ENCODE measurements around the gene CDYL. TPM values are rescaled to one million over a fixed set of nuclear protein-coding genes. Genes with fewer than 3 reads are reported as not detected.
"Not testable (repeated sequence)": the region's sequence is repeated elsewhere in the genome, so short reads cannot be mapped to it uniquely, and the experiment has no call there.

CDYL gene
- total RNA-seq, 1 donor from 2014 or later: 30.4 TPM

DNA sequence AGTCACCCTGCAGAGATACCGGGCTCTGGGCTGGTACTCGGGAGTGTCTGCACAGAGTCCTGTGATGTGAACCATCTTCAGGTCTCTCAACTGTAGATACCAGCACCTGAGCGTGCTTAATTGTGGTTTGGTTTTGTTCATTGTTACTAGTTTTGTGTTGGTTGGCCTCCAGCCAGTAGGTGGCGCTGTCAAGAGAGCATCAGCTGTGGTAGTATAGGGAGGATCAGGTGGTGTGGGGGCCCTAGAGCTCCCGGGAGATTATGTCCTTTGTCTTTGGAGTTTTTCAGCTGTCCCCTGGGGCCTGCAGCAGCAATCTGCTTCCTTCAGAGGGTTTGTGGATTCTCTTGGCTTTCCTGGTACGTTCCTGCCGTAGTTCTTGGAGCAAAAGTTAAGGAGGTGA, 67.9 kb downstream of the CDYL start:
- DNase-seq (ENCODE audit: low spot score): no peak

DNA sequence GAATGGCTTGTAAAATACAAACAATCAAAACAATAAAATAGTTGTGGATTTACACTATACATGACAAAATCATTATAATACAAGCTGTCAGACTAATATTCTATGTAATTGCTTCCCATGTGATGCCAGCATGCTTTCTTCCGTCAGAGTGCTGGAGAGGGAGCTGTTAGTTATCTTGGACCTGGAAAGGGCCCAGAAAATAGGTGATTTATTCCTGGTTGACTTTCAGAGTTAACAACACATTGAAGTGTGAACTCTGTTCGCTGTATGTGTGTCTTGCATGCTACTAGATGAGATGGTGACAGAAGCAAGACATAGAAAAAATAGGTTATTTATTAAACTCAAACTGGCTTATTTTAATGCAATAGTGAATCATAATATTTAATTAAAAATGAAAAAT, 70.2 kb downstream of the CDYL start:
- DNase-seq (ENCODE audit: low spot score): peak; percentile 43

DNA sequence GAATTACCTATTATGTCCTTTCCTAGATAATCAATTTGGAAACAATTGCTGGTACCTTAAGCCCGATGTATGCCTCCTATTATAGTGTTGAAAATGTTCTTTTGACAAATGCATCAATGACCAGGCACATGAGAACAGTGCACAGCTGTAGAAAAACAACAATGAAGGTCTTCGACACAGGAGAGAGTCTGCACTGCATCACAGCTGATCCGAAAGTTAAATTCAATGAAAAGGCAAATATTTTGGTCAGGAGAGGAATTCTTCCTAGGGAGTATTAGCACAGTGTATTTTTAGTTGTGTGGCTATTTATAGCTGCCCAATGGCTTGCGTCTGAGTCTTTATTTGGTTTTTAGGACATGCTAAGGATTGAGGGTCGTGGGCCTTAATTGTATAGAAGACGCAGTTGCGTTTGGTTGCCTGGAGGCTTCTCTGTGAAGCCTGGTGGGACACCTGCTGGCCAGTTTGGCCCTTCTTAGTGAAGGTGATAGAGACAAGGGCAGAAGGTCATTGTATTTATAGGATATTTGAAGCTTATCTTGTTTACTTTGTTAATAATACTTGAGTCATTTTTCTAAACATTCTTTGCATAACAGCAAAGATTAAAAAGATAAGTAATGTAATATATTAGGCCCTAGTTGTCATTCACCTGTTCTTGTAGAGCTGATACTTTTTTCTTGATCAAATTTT, 72.3 kb downstream of the CDYL start:
- DNase-seq (ENCODE audit: low spot score): no peak

DNA sequence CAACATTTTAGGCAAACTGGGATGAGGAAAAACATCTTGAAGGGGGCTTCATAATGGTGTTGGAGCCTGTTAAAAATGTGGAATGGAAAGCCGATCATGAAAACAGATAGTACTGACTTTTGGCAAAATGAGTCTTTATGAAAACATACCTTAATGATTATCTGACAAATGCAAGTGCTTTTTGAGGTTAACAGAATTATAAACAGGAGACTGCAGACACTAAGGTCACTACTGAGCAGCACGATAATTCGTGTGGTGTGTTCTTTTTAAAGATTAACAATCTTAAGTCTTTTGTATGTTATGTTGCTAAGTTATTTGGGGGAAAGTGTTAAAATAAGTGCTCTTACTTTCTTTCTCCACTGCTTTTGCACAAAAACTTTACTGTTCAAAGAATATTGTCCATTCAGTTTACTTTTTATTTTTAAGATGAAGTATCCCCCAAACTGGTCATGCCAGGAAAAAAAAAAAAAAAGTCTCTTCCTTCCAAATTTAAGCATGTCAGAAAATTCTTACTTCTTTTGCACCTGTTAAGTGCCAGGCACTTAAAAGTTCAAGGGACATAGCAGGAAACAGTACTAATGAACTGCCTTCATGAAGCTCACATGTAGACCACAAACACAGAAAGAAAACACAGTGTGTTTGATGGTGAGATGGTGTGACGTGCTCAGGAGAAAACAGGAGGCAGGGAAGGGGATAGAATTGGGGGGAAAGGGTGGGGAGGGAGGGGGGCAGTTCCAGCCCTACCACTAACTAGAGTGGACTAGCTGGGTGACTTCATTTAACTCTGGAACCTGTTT, 73.2 kb downstream of the CDYL start:
- no peak for DNase-seq (ENCODE audit: low spot score)

DNA sequence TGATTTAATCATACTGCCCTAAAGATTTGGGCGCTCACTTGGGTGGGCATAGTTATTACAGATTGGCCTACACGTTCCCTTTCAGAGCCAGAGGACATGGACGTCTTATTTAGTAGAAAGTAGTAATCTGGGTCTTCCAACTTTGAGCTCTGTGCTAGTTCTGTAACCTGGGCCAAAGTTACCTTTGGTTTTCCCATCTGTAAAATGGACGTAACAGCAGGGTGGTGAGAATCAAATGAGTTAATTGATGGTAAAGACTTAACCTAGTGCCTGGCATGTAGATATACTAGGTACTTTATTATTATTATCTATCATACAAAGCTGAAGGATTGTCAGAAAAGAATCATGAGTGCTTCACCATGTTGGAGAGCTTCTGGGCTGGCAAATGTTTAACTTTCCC, 74.8 kb downstream of the CDYL start:
- DNase-seq (ENCODE audit: low spot score): no peak

DNA sequence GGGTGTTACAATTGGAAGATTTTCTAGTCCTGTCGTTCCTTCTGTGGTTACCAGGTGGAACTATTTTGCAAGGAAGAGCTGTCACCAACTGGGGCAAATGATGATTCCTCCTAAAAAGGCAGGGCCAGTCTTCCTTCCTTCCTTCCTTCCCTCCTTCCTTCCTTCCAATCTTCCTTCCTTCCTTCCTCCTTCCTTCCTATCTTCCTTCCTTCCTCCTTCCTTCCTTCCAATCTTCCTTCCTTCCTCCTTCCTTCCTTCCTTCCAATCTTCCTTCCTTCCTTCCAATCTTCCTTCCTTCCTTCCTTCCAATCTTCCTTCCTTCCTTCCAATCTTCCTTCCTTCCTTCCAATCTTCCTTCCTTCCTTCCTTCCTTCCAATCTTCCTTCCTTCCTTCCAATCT, 76.0 kb downstream of the CDYL start:
- not testable (repeated sequence) for DNase-seq (ENCODE audit: low spot score)

DNA sequence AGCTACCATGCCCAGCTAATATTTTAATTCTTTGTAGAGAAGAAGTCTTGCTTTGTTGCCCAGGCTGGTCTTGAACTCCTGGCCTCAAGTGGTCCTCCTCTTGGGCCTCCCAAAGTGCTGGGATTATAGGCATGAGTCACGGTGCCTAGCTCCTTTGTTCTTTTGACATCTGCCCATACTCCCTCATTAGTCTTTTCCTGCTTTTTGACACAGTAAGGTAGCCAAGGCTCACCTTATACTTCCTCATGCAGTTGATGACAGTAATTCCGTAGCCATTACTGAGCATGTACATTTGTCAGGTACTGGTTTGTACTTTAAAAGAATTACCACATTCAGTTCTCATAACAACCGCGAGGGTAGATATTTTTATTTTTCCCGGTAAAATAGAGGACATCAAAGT, 76.7 kb downstream of the CDYL start:
- DNase-seq (ENCODE audit: low spot score): no peak

DNA sequence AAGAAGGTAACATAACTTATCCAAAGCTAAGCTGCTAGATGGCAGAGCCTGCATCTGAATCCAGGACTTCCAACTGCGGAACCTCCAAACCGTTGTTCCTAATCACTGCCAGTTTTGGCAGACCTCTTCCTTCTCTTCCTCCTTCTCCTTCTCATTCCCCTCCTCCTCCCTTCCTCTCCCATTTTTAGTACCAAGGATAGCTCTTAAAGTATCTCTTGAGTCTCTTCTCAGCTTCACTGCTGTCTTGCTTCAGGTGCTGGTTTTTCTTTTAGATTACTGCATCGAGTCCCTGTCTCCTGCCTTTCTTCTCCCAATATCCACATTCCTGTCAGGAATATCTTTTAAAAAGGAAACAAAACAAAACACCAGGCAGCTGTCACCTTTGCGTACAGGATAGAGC, 77.1 kb downstream of the CDYL start:
- DNase-seq (ENCODE audit: low spot score): no peak

DNA sequence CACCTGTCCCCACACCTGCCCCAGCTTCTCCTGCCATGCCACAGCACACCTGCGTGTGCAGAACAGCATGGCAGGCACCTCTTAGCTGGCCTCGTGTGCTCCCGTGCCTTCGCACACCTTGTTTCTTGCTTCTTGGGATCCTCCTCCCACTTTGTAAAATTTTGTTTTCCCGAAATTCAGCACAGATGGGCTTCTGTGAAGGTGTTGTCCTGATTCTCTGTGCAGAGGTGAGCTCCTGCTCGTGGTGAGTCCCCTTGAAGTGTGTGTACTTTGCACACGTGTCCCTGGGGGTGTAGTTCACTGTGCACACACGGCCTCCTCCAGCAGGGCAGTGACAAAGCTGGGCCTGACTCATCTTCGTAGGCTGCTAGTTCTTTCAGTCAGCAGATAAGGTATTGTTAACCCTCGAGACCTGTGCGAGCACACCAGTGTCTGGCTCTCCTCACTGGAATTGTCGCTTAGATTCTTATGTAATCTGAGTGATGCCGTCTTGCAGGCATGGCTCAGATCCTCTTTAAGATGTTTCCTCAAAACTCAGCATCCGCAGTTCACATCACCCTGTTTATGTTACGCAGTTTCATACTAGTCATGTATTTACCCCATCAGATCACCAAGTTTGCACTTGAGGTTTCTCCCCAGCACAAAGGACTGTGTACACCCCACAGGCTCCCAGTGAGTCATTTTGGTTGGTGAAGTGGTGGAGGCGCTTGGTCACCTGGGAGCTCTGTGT, 77.7 kb downstream of the CDYL start:
- DNase-seq (ENCODE audit: low spot score): no peak

DNA sequence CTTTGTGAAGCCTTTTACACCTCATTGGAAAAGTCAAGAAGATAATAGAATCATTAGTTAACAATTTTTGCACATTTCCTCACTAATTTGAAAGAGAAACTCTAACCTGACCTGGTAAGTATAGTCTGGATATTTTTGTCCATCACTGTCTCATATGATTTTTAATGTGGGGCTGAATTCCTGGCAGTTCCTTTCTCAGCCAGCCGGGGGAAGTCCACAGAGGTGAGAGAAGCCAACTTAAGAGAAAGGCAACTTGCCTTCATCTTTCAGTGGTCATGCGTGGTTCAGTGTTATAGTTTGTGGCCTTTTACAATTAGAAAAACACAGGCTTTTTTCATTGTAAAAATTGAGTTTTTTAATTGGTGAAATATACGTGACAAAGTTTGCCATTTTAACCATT, 80.6 kb downstream of the CDYL start:
- no peak for DNase-seq (ENCODE audit: low spot score)

DNA sequence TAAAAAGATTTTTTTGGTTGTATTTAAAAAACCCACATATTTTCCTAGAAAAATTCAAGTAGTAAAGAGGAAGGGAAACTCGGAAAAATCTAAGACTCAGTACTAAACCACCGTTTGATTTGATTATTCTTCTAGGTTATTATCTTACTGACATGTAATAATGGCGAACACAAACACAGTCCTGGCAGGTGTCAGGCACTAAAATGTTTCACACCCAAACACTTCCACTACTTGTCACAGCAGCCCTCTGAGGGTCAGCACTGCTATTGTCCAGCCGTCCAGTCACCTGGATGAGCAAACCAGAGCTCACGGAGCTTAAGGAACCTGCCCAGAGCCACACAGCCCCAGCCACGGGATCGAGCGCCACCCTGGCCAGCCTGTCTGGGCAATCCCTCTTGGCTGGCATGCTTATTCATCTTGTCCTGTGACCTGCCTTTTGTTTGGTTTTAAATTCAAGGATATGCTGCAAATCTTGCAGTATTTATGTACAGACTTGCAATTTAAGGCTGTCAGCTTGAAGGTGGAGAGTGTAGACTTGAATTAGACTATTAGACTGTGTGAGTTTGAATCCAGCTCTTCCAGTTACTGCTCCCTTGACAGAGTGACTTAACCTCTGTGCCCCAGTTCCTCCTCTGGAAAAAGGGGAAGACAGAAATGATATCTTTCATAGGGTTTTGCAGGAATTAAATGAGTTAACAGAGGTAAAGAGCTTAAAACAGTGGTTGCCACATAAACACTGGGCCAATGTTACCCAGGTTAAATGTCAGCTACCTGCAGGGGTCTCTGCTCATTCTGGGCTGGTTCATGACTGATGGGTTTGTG, 82.2 kb downstream of the CDYL start:
- no peak for DNase-seq (ENCODE audit: low spot score)

DNA sequence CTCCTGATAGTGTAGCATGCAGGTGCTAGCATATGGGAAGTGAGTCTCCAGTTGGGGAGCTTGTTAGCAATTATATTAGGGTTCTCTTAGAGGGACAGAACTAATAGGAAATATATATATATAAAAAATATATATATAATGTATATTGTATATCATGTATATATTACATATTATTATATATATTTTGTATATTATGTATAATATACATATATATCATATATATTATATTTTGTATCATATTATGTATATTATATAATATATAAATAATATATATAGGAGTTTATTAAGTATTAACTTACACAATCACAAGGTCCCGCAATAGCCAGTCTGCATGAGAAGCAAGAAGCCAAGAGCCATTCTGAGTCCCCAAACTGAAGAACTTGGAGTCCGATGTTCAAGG, 84.2 kb downstream of the CDYL start:
- no peak for DNase-seq (ENCODE audit: low spot score)

DNA sequence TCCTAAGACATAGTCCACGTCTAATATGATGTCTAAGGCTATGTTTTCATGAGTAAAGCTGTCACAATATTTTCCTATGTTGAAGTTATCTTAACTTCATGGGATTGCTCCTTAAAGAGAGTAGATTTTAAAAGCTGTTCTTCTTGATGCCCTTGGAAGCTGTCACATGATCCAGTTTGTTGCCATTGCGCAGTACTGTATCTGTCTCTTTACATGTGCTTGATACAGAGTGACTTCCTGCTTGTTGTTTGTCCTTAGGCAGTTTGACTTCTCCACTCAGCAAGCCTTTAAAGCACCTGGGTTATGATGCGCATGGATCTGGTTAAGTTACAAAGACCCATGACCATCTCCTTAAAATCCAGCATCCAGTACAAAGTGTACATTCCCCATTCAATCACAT, 85.4 kb downstream of the CDYL start:
- no peak for DNase-seq (ENCODE audit: low spot score)

DNA sequence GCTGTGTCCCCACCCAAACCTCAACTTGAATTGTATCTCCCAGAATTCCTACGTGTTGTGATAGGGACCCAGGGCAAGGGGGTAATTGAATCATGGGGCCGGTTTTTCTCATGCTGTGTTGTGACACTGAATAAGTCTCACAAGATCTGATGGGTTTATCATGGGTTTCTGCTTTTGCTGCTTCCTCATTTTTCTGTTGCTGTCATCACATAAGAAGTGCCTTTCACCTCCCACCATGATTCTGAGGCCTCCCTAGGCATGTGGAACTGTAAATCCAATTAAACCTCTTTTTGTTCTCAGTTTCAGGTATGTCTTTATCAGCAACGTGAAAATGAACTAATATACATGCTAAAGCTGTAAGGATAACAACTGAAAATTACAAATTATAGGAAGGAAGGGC, 88.3 kb downstream of the CDYL start:
- no peak for DNase-seq (ENCODE audit: low spot score)

DNA sequence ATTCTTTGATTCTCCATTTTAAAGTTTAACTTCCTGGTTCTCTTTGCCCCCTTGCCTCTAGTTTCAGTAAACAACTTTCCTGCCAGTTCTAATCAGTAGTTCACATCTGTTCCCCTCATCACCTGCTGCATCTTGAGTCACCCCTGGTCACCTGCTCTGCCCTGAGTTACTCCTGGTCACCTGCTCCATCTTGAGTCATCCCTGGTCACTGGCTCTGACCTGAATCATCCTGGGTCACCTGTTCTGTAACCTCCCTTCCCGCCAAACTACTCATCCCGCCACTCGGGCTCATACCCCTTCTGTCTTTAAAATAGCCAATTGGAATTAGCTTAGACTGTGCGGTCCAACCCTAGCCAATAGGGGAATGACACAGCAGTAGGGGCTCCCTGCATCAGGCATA, 88.8 kb downstream of the CDYL start:
- not testable (repeated sequence) for DNase-seq (ENCODE audit: low spot score)

DNA sequence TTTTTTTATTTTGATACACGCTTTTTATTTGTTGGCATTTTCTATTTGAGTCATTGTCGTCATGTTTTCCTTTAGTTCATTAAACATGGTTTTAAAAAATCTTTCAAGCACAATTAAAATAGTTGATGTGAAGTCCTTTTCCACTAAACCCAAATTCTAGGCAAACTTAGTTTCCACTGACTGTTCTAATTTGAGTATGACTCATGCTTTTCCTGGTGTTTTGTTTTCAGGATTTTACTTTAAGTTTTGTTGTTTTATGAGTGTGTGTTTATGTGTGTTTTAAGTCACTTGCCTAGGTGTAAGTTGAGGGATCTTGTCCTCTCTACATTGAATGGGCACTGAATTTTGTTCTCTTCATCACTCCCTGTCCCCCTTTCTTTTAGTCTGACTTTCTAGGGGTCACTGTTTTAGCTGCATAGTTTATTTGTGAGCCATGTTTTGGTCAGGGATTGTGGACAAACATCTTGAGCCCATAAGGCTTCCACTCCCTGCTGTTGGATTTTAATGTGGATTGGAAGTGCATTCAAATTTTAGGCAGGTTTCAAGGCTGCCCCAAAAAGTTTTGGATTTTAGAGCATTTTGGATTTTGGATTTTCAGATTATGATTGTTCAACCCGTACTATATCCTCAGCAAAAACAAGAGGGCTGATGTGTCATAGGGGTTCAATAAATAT, 94.8 kb downstream of the CDYL start:
- DNase-seq (ENCODE audit: low spot score): no peak

DNA sequence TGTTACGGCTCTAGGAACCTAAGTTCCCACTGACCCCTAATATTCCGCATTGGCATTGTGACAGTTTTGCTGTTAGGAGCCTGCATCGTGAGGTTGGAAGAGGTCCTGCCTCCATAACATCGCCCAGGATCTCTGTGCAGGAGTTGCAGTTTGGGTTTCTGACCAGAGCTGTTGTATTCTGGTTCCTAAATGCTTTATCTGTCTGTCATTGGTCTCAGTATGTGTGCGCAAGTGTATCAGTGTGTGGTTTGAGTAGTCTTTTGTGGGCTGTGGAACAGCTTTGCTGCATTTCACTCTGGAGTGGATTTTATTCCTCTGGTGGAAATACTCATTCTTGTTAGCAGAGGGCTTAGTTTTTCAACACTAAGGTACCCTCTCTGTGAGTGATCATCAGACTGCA, 95.6 kb downstream of the CDYL start:
- no peak for DNase-seq (ENCODE audit: low spot score)

DNA sequence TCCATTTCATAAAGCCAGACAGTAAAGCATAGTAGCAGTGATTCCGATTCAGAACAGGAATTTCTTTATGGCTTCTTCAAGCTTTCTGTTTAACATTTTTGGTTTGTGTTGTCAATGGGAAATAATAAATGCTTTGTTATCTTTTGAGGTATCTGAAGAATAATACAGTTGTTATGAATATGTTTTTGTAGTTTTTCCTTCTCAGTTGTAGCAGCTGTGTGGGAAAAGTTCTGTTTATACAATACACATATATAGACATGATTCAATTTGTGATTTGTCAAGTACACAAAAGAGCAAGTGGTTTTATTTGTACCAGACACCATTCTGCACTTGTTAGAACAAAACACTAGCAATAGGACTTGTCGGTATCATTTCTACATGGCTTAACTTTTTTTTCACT, 96.6 kb downstream of the CDYL start:
- no peak for DNase-seq (ENCODE audit: low spot score)

DNA sequence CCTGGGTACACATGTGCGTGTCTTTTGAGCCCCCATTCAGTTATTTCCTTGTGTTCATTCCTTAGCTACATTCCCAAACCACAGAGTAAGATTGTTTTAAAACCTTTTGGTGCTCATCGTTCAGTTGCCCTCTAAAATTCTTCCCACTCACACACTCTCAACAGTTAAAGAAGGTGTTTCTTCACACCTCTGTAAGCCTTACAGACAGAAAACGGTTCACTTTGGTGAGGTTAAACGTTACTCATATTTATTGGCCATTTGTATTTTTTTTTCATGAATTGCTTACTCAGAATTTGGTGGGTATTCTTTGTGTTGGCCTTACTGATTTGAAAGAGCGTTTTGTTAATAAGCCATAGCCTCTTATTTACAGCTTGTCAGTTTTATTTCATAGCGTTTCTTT, 97.7 kb downstream of the CDYL start:
- no peak for DNase-seq (ENCODE audit: low spot score)

DNA sequence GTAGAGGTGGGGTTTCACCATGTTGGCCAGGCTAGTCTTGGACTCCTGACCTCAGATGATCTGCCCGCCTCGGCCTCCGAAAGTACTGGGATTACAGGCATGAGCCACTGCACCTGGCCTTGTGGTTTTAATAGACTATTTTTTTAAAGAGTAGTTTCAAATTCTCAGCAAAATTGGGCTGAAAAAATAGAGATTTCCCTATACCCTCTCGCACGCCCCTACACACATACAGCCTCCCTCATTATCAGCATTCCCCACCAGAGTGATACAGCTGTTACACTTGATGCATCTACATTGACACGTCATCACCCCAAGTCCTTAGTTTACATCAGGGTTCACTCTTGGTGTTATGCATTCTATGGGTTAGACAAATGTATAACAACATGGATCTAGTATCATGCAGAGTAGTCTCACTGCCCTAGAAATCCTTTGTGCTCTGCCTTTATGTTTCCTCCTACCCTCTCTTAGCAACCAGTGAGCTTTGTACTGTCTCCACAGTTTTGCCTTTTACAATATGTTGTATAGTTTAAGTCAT, 103.6 kb downstream of the CDYL start:
- DNase-seq (ENCODE audit: low spot score): no peak

DNA sequence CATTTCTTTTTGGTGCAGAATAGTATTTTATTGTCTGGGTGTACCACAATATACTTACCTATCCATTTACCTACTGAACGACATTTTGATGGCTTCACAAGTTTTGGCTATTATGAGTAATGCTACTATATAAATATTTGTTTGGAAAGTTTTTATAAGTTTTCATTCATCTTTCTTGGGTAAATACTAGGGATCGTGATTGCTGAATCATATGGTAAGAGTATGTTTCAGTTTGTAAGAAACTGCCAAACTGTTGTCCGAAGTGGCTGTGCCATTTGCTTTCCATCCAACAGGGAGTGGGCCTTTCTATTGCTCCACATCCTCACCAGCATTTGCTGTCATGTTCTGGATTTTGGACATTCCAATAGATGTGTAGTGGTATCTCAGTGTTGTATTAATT, 104.2 kb downstream of the CDYL start:
- no peak for DNase-seq (ENCODE audit: low spot score)
